22Rv1 (cell line): ENCODE data around the gene ACRBP.

Source experiments
- CTCF ChIP-seq: fragments of 450-650 bp; IDR thresholded peaks from 2 replicates; pipeline ENCODE4 v1.5.1; 2017; ENCODE audit warnings: mild to moderate bottlenecking
- ZFX ChIP-seq: fragments of 450-650 bp; IDR thresholded peaks from 2 replicates; pipeline ENCODE4 v1.6.1; 2017; ENCODE audit warnings: antibody characterized with exemption, borderline replicate concordance

GRCh38 chr12:6653342-6653741, 6.1 kb upstream of the ACRBP start:
- no peak for TF ChIP-seq ZFX
- TF ChIP-seq CTCF, result no peak
